Astrocyte (in vitro differentiated cells and primary cell): ENCODE measurements around the gene HOMER1. TPM values are rescaled to one million over a fixed set of nuclear protein-coding genes. Genes with fewer than 3 reads are reported as not detected.

ENCODE experiments used
- DNase-seq: peaks from one replicate; pipeline ENCODE4 v3.0.0-alpha.2; 2010; ENCODE audit warnings: low read depth
- FAIRE-seq: peaks from 2 replicates; lab custom pipeline; 2011; peaks lifted over from hg19 to GRCh38; lab: Jason Lieb, UNC
- H2AFZ ChIP-seq: 2 replicates; pipeline ENCODE4 v1.6.0; 2012; ENCODE audit warnings: low read depth, low read length, inconsistent platforms
- H3K27ac ChIP-seq: 2 replicates; pipeline ENCODE4 v1.5.1; 2011; ENCODE audit warnings: low read depth, low read length, inconsistent platforms
- H3K27me3 ChIP-seq: 2 replicates; pipeline ENCODE4 v1.6.0; 2011; ENCODE audit warnings: low read length, inconsistent platforms; ENCODE audit not compliant: insufficient read depth
- H3K36me3 ChIP-seq: 2 replicates; pipeline ENCODE4 v1.5.1; 2011; ENCODE audit warnings: low read length, inconsistent platforms; ENCODE audit not compliant: insufficient read depth
- H3K4me1 ChIP-seq: 2 replicates; pipeline ENCODE4 v1.5.1; 2011; ENCODE audit warnings: low read length, inconsistent platforms; ENCODE audit not compliant: insufficient read depth
- H3K4me2 ChIP-seq: 2 replicates; pipeline ENCODE4 v1.6.0; 2012; ENCODE audit warnings: low read length, inconsistent platforms
- H3K4me3 ChIP-seq: 2 replicates; pipeline ENCODE4 v1.5.1; 2011; ENCODE audit warnings: low read depth, mild to moderate bottlenecking, low read length, inconsistent platforms; ENCODE audit not compliant: insufficient read depth
- H3K79me2 ChIP-seq: 2 replicates; pipeline ENCODE4 v1.6.0; 2012; ENCODE audit warnings: mild to moderate bottlenecking, low read length, inconsistent platforms; ENCODE audit not compliant: insufficient read depth
- H3K9ac ChIP-seq: 2 replicates; pipeline ENCODE4 v1.6.0; 2012; ENCODE audit warnings: mild to moderate bottlenecking, low read length, inconsistent platforms
- H3K9me3 ChIP-seq: 2 replicates; pipeline ENCODE4 v1.5.1; 2012; ENCODE audit warnings: low read depth, mild to moderate bottlenecking, low read length, inconsistent platforms; ENCODE audit not compliant: insufficient read depth
- H4K20me1 ChIP-seq: 2 replicates; pipeline ENCODE4 v1.6.0; 2012; ENCODE audit warnings: low read length, inconsistent platforms; ENCODE audit not compliant: insufficient read depth
- H3K27ac Mint-ChIP-seq: one replicate; pipeline ENCODE4 v1.8.0; 2021; ENCODE audit warnings: mild to moderate bottlenecking, mixed read lengths; ENCODE audit not compliant: unreplicated experiment
- H3K27me3 Mint-ChIP-seq: one replicate; pipeline ENCODE4 v1.8.0; 2021; ENCODE audit warnings: low read depth, mixed read lengths; ENCODE audit not compliant: unreplicated experiment
- H3K36me3 Mint-ChIP-seq: one replicate; pipeline ENCODE4 v1.8.0; 2021; ENCODE audit warnings: low read depth, mixed read lengths; ENCODE audit not compliant: unreplicated experiment
- H3K4me1 Mint-ChIP-seq: one replicate; pipeline ENCODE4 v1.8.0; 2021; ENCODE audit warnings: low read depth, mixed read lengths; ENCODE audit not compliant: unreplicated experiment
- H3K4me3 Mint-ChIP-seq: one replicate; pipeline ENCODE4 v1.8.0; 2021; ENCODE audit warnings: mild to moderate bottlenecking, moderate library complexity, mixed read lengths; ENCODE audit not compliant: unreplicated experiment
- H3K9me3 Mint-ChIP-seq: one replicate; pipeline ENCODE4 v1.8.0; 2021; ENCODE audit warnings: mild to moderate bottlenecking, mixed read lengths; ENCODE audit not compliant: unreplicated experiment
- EZH2 ChIP-seq: IDR thresholded peaks from 2 replicates; pipeline ENCODE4 v1.6.1; 2012; ENCODE audit warnings: mild to moderate bottlenecking, low read length, inconsistent platforms; ENCODE audit not compliant: insufficient read depth
- total RNA-seq: library from RNA; stranded (reverse); gene quantifications from 2 replicates; pipeline ENCODE4 v1.2.1, GENCODE V29; 2021
- TF ChIP-seq, protein P1 (sequence below): IDR thresholded peaks from 2 replicates; pipeline ENCODE4 v1.5.1; 2011; ENCODE audit warnings: low read depth, mild to moderate bottlenecking, inconsistent platforms, low read length, moderate library complexity; ENCODE audit not compliant: insufficient read depth

HOMER1 gene
- total RNA-seq, 1 donor from 2014 or later, result 26.9 TPM

DNA sequence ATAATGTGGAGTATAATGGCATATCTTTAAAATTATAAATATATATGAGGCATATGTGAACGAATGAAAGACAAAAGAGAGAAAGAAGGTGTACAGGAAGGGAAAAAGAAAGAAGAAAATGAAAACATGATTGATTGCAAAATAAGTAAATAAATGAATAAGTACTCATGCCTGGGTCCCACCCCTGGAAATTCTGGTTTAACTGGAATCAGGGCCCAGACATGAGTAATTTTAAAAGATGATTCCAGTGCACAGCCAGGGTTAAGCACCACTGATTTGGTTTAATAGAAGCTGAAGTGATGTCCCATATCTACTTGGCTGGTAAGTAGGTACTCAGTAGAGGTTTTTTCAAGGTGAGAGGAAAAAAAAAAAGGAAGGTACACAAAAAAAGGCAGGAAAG lies 34.0 kb upstream of the HOMER1 start:
- Histone ChIP-seq H3K4me2 (no peak overlapping the region), H3K79me2 (no peaks in the 10 kb centered on the region), H3K27me3 (no peaks in the 10 kb centered on the region), H3K27ac (no peak overlapping the region), H3K4me1 (no peaks in the 10 kb centered on the region), H3K9me3 (no peaks in the 10 kb centered on the region), H4K20me1 (no peaks in the 10 kb centered on the region), H3K36me3 (no peaks in the 10 kb centered on the region), H3K4me3 (no peak overlapping the region), H3K9ac (no peak overlapping the region), H2AFZ (no peak overlapping the region)
- H3K27me3 Mint-ChIP-seq, result no peaks in the 10 kb centered on the region
- DNase-seq, result no peak
- no peak for FAIRE-seq
- H3K4me1 Mint-ChIP-seq, result no peaks in the 10 kb centered on the region
- H3K4me3 Mint-ChIP-seq, result no peak overlapping the region
- H3K9me3 Mint-ChIP-seq, result no peaks in the 10 kb centered on the region
- no peak for TF ChIP-seq EZH2
- TF ChIP-seq, protein P1, sequence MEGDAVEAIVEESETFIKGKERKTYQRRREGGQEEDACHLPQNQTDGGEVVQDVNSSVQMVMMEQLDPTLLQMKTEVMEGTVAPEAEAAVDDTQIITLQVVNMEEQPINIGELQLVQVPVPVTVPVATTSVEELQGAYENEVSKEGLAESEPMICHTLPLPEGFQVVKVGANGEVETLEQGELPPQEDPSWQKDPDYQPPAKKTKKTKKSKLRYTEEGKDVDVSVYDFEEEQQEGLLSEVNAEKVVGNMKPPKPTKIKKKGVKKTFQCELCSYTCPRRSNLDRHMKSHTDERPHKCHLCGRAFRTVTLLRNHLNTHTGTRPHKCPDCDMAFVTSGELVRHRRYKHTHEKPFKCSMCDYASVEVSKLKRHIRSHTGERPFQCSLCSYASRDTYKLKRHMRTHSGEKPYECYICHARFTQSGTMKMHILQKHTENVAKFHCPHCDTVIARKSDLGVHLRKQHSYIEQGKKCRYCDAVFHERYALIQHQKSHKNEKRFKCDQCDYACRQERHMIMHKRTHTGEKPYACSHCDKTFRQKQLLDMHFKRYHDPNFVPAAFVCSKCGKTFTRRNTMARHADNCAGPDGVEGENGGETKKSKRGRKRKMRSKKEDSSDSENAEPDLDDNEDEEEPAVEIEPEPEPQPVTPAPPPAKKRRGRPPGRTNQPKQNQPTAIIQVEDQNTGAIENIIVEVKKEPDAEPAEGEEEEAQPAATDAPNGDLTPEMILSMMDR, result no peak
- no peaks in the 10 kb centered on the region for H3K36me3 Mint-ChIP-seq
- H3K27ac Mint-ChIP-seq, result no peak overlapping the region

DNA sequence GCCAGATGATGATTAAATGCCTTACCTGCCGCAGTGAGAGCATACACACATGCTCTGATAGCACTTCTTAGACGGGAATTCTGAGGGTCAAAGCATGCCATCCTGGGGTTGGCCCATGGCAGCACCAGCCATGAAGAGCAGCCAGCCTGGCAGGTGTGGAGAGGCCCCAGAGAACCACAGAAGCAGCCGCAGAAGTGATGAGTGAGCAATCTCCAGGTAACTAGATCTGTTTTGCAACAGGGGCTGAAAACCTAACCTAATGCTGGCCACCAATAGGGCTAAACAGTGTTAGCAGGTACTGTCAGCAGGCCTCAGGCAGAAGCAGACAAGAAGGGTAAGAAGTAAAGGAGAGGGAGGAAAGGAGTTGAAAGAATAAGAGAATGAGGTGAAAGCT lies 33.5 kb upstream of the HOMER1 start:
- Mint-ChIP-seq H3K27ac (no peak overlapping the region), H3K9me3 (no peaks in the 10 kb centered on the region), H3K4me1 (no peaks in the 10 kb centered on the region), H3K27me3 (no peaks in the 10 kb centered on the region), H3K36me3 (no peaks in the 10 kb centered on the region), H3K4me3 (no peak overlapping the region)
- Histone ChIP-seq H3K27me3 (no peaks in the 10 kb centered on the region), H3K9ac (no peak overlapping the region), H3K4me1 (no peaks in the 10 kb centered on the region), H3K27ac (no peak overlapping the region), H3K36me3 (no peaks in the 10 kb centered on the region), H2AFZ (no peak overlapping the region), H4K20me1 (no peaks in the 10 kb centered on the region), H3K4me3 (no peak overlapping the region), H3K4me2 (no peak overlapping the region), H3K79me2 (no peaks in the 10 kb centered on the region), H3K9me3 (no peaks in the 10 kb centered on the region)
- no peak for TF ChIP-seq EZH2
- TF ChIP-seq, protein P1, result no peak
- no peak for FAIRE-seq
- DNase-seq, result no peak

DNA sequence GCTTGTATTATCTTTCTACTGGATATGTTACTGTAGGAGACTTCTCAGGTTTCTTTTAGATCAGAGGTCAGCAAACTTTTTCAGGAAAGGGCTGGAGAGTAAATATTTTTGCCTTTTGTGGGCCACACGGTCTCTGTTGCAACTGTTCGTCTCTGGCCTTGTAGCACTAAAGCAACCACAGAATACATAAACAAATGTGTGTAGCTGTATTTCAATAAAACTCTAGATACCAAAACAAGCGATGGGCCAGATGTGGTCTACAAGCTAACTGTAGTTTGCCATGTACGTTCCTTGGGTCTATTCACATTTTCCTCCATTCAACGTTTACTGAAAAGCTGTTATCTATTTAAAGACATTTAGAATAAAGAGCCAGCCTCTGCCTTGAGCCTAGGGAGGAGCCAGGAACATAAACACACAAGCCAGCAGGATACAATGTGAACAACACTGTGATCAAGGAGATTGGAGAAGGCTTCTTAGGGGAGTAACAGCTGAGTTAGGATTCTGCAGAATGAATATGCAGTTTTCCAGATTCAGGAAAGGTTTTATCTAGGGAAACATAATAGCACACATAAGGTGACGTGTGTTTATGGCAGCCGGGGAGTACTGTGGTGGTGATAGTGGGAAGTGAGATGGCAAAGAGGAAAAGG lies 33.0 kb upstream of the HOMER1 start:
- Histone ChIP-seq H3K4me3 (no peak overlapping the region), H4K20me1 (no peaks in the 10 kb centered on the region), H3K4me2 (no peak overlapping the region), H3K9me3 (no peaks in the 10 kb centered on the region), H2AFZ (no peak overlapping the region), H3K27me3 (no peaks in the 10 kb centered on the region), H3K36me3 (no peaks in the 10 kb centered on the region), H3K27ac (no peak overlapping the region), H3K79me2 (no peaks in the 10 kb centered on the region), H3K4me1 (no peaks in the 10 kb centered on the region), H3K9ac (no peak overlapping the region)
- no peak overlapping the region for H3K4me3 Mint-ChIP-seq
- FAIRE-seq, result no peak
- TF ChIP-seq, protein P1, result no peak
- no peak for DNase-seq
- H3K9me3 Mint-ChIP-seq, result no peaks in the 10 kb centered on the region
- no peaks in the 10 kb centered on the region for H3K36me3 Mint-ChIP-seq
- no peaks in the 10 kb centered on the region for H3K4me1 Mint-ChIP-seq
- no peaks in the 10 kb centered on the region for H3K27me3 Mint-ChIP-seq
- H3K27ac Mint-ChIP-seq, result no peak overlapping the region
